GM23338 (cell line): ENCODE measurements around the gene GLRA1. TPM values are rescaled to one million over a fixed set of nuclear protein-coding genes. Genes with fewer than 3 reads are reported as not detected.
"Not testable (repeated sequence)": the region's sequence is repeated elsewhere in the genome, so short reads cannot be mapped to it uniquely, and the experiment has no call there.

Experiments used
- ATAC-seq: fragments of 200-7000 bp; cut with Tn5 transposase; 3 replicates; pipeline ENCODE4 v1.9.1; 2020
- DNase-seq: peaks from one replicate; pipeline ENCODE4 v3.0.0-alpha.2; 2015; ENCODE audit warnings: low spot score
- H2AFZ ChIP-seq: fragments of 200-600 bp; sonication (generic); 2 replicates; pipeline ENCODE4 v1.8.0; 2016; ENCODE audit warnings: antibody characterized with exemption, mild to moderate bottlenecking, moderate library complexity
- H3F3A ChIP-seq: fragments of 200-600 bp; sonication (generic); replicated peaks from 2 replicates; pipeline ENCODE4 v1.8.0; 2017; ENCODE audit warnings: antibody characterized with exemption, mixed run types, low read depth
- H3K27ac ChIP-seq: fragments of 200-600 bp; sonication (generic); 2 replicates; pipeline ENCODE4 v1.6.1; 2016; ENCODE audit warnings: low read depth
- H3K27me3 ChIP-seq: fragments of 200-600 bp; sonication (generic); 2 replicates; pipeline ENCODE4 v1.8.0; 2016; ENCODE audit warnings: mild to moderate bottlenecking, mixed run types, moderate library complexity; ENCODE audit not compliant: insufficient read depth
- H3K36me3 ChIP-seq: fragments of 200-600 bp; sonication (generic); 2 replicates; pipeline ENCODE4 v1.8.0; 2016; ENCODE audit warnings: mild to moderate bottlenecking; ENCODE audit not compliant: insufficient read depth
- H3K4me1 ChIP-seq: fragments of 200-600 bp; sonication (generic); 2 replicates; pipeline ENCODE4 v1.8.0; 2016; ENCODE audit warnings: mild to moderate bottlenecking, moderate library complexity; ENCODE audit not compliant: insufficient read depth
- H3K4me2 ChIP-seq: fragments of 200-600 bp; sonication (generic); 2 replicates; pipeline ENCODE4 v1.7.1; 2017; ENCODE audit warnings: mixed run types
- H3K4me3 ChIP-seq: fragments of 200-600 bp; sonication (generic); 2 replicates; pipeline ENCODE4 v1.6.1; 2016; ENCODE audit warnings: mixed run types
- H3K79me2 ChIP-seq: fragments of 200-600 bp; sonication (generic); replicated peaks from 2 replicates; pipeline ENCODE4 v1.8.0; 2017; ENCODE audit warnings: mild to moderate bottlenecking; ENCODE audit not compliant: insufficient read depth
- H3K9me2 ChIP-seq: fragments of 200-600 bp; sonication (generic); 2 replicates; pipeline ENCODE4 v1.8.0; 2017; ENCODE audit not compliant: insufficient read depth
- H4K20me1 ChIP-seq: fragments of 200-600 bp; sonication (generic); replicated peaks from 2 replicates; pipeline ENCODE4 v1.8.0; 2017; ENCODE audit warnings: mild to moderate bottlenecking; ENCODE audit not compliant: insufficient read depth
- H3K27ac Mint-ChIP-seq: 2 replicates; pipeline ENCODE4 v1.8.0; 2020; ENCODE audit warnings: inconsistent platforms, mild to moderate bottlenecking, moderate library complexity, mixed read lengths
- H3K27me3 Mint-ChIP-seq: 3 replicates; pipeline ENCODE4 v1.8.0; 2022; ENCODE audit warnings: low read depth, mild to moderate bottlenecking, moderate library complexity, mixed read lengths, inconsistent platforms; ENCODE audit not compliant: insufficient read depth, poor library complexity
- H3K36me3 Mint-ChIP-seq: 3 replicates; pipeline ENCODE4 v1.8.0; 2021; ENCODE audit warnings: low read depth, mild to moderate bottlenecking, inconsistent platforms, moderate library complexity, mixed read lengths
- H3K4me1 Mint-ChIP-seq: 3 replicates; pipeline ENCODE4 v1.8.0; 2020; ENCODE audit warnings: mild to moderate bottlenecking, inconsistent platforms, mixed read lengths
- H3K4me3 Mint-ChIP-seq: 3 replicates; pipeline ENCODE4 v1.8.0; 2021; ENCODE audit warnings: moderate library complexity, mild to moderate bottlenecking, inconsistent platforms, mixed read lengths
- H3K9me3 Mint-ChIP-seq: 3 replicates; pipeline ENCODE4 v1.8.0; 2020; ENCODE audit warnings: moderate library complexity, mild to moderate bottlenecking, inconsistent platforms, mixed read lengths
- POLR2AphosphoS5 ChIP-seq: IDR thresholded peaks from 2 replicates; pipeline ENCODE4 v1.6.1; 2016; ENCODE audit warnings: antibody characterized with exemption, low read depth
- polyA plus RNA-seq: library from polyadenylated mRNA; unstranded; fragments of >200 nt; fragmentation: Nextera tagmentation; extraction: Ambion mirVana; gene quantifications from 2 replicates; pipeline ENCODE4 v1.2.1, GENCODE V29; 2016
- total RNA-seq: library from RNA; depleted of rRNA; stranded (reverse); fragments of >200 nt; shearing (Covaris generic); gene quantifications from 2 replicates; pipeline ENCODE4 v1.2.3, GENCODE V29; 2014
- TF ChIP-seq, protein P1 (sequence below): IDR thresholded peaks from one replicate; pipeline ENCODE4 v1.6.1; 2018; ENCODE audit warnings: antibody characterized with exemption; ENCODE audit not compliant: unreplicated experiment
- TF ChIP-seq, protein P2 (sequence below): fragments of 250-450 bp; sonication (Bioruptor Pico); IDR thresholded peaks from 2 replicates; pipeline ENCODE4 v1.5.0; 2020; ENCODE audit warnings: mild to moderate bottlenecking, moderate library complexity
- TF ChIP-seq, protein P3 (sequence below): IDR thresholded peaks from 2 replicates; pipeline ENCODE4 v1.6.1; 2016; ENCODE audit warnings: antibody characterized with exemption

The GLRA1 gene
- total and polyA plus RNA-seq, 2 experiments from 2014 or later, result not detected

DNA sequence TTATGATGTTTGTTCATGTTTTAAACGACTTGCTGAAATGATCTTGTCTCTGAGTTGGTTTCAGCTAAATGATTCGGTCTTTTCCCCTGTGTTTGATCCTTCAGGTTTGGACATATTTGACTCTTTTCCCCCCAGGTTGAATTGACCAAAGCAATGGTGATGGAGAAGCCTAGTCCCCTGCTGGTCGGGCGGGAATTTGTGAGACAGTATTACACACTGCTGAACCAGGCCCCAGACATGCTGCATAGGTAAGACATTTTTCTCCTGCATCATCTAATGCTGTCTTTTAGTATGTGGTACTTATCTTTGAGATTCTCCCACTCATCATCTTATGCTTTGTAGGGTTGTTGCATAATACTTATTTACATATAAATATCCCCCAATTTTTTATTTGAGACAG is 138.2 kb downstream of the GLRA1 start (continued):
- TF ChIP-seq, protein P1, sequence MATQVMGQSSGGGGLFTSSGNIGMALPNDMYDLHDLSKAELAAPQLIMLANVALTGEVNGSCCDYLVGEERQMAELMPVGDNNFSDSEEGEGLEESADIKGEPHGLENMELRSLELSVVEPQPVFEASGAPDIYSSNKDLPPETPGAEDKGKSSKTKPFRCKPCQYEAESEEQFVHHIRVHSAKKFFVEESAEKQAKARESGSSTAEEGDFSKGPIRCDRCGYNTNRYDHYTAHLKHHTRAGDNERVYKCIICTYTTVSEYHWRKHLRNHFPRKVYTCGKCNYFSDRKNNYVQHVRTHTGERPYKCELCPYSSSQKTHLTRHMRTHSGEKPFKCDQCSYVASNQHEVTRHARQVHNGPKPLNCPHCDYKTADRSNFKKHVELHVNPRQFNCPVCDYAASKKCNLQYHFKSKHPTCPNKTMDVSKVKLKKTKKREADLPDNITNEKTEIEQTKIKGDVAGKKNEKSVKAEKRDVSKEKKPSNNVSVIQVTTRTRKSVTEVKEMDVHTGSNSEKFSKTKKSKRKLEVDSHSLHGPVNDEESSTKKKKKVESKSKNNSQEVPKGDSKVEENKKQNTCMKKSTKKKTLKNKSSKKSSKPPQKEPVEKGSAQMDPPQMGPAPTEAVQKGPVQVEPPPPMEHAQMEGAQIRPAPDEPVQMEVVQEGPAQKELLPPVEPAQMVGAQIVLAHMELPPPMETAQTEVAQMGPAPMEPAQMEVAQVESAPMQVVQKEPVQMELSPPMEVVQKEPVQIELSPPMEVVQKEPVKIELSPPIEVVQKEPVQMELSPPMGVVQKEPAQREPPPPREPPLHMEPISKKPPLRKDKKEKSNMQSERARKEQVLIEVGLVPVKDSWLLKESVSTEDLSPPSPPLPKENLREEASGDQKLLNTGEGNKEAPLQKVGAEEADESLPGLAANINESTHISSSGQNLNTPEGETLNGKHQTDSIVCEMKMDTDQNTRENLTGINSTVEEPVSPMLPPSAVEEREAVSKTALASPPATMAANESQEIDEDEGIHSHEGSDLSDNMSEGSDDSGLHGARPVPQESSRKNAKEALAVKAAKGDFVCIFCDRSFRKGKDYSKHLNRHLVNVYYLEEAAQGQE, result no peak
- no peak for TF ChIP-seq POLR2AphosphoS5

DNA sequence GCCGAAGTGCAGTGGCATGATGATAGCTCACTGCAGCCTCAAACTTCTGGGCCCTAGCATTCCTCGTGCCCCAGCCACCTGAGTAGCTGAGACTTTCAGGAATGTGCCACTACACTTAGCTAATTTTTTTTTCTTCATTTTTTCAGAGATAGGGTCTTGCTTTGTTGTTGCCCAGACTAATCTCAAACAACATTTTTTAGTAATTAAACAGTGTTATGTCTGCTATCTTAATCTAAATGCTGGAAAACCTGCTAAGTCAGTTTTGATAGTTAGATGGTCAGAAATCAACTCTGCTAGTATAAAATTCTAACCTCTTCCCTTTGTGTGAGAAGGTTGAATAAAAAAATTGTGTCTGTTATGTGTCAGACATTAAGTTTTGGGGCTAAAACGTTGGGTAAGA is 140.5 kb downstream of the GLRA1 start:
- Mint-ChIP-seq H3K36me3 (peaks cover 32% of the 10 kb centered on the region), H3K4me3 (no peak overlapping the region), H3K9me3 (no peaks in the 10 kb centered on the region), H3K27me3 (peaks cover 5% of the 10 kb centered on the region), H3K27ac (no peak overlapping the region), H3K4me1 (peaks cover 51% of the 10 kb centered on the region)
- ATAC-seq (peak; percentile 32; the same call in 2 of the 3 replicates), DNase-seq (peak; percentile 38)
- H3K4me2 ChIP-seq, result no peak overlapping the region
- peaks cover 7% of the 10 kb centered on the region for H3K36me3 ChIP-seq
- no peaks in the 10 kb centered on the region for H3K27me3 ChIP-seq
- H4K20me1 ChIP-seq, result peaks cover 87% of the 10 kb centered on the region
- peaks cover 49% of the 10 kb centered on the region for H3K4me1 ChIP-seq
- TF ChIP-seq, protein P2, sequence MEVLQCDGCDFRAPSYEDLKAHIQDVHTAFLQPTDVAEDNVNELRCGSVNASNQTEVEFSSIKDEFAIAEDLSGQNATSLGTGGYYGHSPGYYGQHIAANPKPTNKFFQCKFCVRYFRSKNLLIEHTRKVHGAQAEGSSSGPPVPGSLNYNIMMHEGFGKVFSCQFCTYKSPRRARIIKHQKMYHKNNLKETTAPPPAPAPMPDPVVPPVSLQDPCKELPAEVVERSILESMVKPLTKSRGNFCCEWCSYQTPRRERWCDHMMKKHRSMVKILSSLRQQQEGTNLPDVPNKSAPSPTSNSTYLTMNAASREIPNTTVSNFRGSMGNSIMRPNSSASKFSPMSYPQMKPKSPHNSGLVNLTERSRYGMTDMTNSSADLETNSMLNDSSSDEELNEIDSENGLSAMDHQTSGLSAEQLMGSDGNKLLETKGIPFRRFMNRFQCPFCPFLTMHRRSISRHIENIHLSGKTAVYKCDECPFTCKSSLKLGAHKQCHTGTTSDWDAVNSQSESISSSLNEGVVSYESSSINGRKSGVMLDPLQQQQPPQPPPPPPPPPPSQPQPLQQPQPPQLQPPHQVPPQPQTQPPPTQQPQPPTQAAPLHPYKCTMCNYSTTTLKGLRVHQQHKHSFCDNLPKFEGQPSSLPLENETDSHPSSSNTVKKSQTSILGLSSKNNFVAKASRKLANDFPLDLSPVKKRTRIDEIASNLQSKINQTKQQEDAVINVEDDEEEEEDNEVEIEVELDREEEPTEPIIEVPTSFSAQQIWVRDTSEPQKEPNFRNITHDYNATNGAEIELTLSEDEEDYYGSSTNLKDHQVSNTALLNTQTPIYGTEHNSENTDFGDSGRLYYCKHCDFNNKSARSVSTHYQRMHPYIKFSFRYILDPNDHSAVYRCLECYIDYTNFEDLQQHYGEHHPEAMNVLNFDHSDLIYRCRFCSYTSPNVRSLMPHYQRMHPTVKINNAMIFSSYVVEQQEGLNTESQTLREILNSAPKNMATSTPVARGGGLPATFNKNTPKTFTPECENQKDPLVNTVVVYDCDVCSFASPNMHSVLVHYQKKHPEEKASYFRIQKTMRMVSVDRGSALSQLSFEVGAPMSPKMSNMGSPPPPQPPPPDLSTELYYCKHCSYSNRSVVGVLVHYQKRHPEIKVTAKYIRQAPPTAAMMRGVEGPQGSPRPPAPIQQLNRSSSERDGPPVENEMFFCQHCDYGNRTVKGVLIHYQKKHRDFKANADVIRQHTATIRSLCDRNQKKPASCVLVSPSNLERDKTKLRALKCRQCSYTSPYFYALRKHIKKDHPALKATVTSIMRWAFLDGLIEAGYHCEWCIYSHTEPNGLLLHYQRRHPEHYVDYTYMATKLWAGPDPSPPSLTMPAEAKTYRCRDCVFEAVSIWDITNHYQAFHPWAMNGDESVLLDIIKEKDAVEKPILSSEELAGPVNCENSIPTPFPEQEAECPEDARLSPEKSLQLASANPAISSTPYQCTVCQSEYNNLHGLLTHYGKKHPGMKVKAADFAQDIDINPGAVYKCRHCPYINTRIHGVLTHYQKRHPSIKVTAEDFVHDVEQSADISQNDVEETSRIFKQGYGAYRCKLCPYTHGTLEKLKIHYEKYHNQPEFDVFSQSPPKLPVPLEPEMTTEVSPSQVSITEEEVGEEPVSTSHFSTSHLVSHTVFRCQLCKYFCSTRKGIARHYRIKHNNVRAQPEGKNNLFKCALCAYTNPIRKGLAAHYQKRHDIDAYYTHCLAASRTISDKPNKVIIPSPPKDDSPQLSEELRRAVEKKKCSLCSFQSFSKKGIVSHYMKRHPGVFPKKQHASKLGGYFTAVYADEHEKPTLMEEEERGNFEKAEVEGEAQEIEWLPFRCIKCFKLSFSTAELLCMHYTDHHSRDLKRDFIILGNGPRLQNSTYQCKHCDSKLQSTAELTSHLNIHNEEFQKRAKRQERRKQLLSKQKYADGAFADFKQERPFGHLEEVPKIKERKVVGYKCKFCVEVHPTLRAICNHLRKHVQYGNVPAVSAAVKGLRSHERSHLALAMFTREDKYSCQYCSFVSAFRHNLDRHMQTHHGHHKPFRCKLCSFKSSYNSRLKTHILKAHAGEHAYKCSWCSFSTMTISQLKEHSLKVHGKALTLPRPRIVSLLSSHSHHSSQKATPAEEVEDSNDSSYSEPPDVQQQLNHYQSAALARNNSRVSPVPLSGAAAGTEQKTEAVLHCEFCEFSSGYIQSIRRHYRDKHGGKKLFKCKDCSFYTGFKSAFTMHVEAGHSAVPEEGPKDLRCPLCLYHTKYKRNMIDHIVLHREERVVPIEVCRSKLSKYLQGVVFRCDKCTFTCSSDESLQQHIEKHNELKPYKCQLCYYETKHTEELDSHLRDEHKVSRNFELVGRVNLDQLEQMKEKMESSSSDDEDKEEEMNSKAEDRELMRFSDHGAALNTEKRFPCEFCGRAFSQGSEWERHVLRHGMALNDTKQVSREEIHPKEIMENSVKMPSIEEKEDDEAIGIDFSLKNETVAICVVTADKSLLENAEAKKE (CRISPR knock-in tag), result no peak
- TF ChIP-seq, protein P3, sequence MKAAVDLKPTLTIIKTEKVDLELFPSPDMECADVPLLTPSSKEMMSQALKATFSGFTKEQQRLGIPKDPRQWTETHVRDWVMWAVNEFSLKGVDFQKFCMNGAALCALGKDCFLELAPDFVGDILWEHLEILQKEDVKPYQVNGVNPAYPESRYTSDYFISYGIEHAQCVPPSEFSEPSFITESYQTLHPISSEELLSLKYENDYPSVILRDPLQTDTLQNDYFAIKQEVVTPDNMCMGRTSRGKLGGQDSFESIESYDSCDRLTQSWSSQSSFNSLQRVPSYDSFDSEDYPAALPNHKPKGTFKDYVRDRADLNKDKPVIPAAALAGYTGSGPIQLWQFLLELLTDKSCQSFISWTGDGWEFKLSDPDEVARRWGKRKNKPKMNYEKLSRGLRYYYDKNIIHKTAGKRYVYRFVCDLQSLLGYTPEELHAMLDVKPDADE, result no peak
- no peak for TF ChIP-seq POLR2AphosphoS5
- H3K79me2 ChIP-seq, result peaks cover 100% of the 10 kb centered on the region
- no peak overlapping the region for H2AFZ ChIP-seq
- H3K4me3 ChIP-seq, result no peak overlapping the region
- no peaks in the 10 kb centered on the region for H3K9me2 ChIP-seq
- peak overlapping the region; percentile 36; the same call in 1 of the 2 replicates for H3K27ac ChIP-seq
- no peaks in the 10 kb centered on the region for H3F3A ChIP-seq

DNA sequence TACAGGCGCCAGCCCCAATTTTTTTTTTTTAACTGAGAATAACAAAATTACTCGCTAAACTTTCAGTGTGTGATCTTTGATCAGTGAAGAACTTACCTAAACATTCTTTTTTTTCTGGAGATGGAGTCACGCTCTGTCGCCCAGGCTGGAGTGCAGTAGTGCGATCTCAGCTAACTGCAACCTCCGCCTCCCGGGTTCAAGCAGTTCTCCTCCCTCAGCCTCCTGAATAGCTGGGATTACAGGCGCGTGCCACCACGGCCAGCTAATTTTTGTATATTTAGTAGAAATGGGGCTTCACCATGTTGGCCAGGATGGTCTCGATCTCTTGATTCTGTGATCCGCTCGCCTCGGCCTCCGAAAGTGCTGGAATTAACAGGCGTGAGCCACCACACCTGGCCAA is 141.0 kb downstream of the GLRA1 start:
- H3K4me2 ChIP-seq, H3K9me3 Mint-ChIP-seq, H3K36me3 ChIP-seq, H3K27ac ChIP-seq, H3K27ac Mint-ChIP-seq, H3K9me2 ChIP-seq, H2AFZ ChIP-seq, H3K4me3 Mint-ChIP-seq, DNase-seq, H3K4me3 ChIP-seq, ATAC-seq, H3K27me3 ChIP-seq, H3K27me3 Mint-ChIP-seq, H3F3A ChIP-seq: not testable (repeated sequence)
- Histone ChIP-seq H3K79me2 (peaks cover 100% of the 10 kb centered on the region), H3K4me1 (peaks cover 53% of the 10 kb centered on the region), H4K20me1 (peaks cover 88% of the 10 kb centered on the region)
- peaks cover 55% of the 10 kb centered on the region for H3K4me1 Mint-ChIP-seq
- peaks cover 32% of the 10 kb centered on the region; the same call in 2 of the 3 replicates for H3K36me3 Mint-ChIP-seq
